Stimulated activated CD8-positive, alpha-beta memory T cell treated with anti-CD3 and anti-CD28 coated beads, Interleukin-15, amount 100 ng/mL, for 4 hours (primary cell): Measurements from ENCODE around the gene KRTAP4-9.
"Not testable (repeated sequence)": the region's sequence is repeated elsewhere in the genome, so short reads cannot be mapped to it uniquely, and the experiment has no call there.

Experiments used
- DNase-seq, 2 donors: peaks; one replicate each; pipeline ENCODE4 v3.0.0-alpha.2; 2020; ENCODE audit warnings: low read depth in 2 of 2

KRTAP4-9 gene

GRCh38 chr17:41105347-41105746, at the start of gene KRTAP4-9:
KRTAP4-9 (plus strand) TSS chr17:41105389; CDS start chr17:41105389, 0 bp downstream.
- not testable (repeated sequence) for DNase-seq

GRCh38 chr17:41057547-41057946, 47.6 kb upstream of the KRTAP4-9 start:
- DNase-seq: no peak

- DNase-seq: no peak
Observed at GRCh38 chr17:41058741-41059140, 46.4 kb upstream of the KRTAP4-9 start.

GRCh38 chr17:41059276-41060051, 45.7 kb upstream of the KRTAP4-9 start:
- DNase-seq: not testable (repeated sequence)

- no peak for DNase-seq
Observed at GRCh38 chr17:41060052-41060604, 45.1 kb upstream of the KRTAP4-9 start, which contains the start of gene KRTAP2-3. KRTAP2-3 (minus strand) TSS chr17:41060114; CDS start chr17:41060050, 64 bp downstream.

GRCh38 chr17:41061964-41062363, 43.2 kb upstream of the KRTAP4-9 start:
- no peak for DNase-seq

- no peak for DNase-seq
Observed at GRCh38 chr17:41063449-41063848, 41.7 kb upstream of the KRTAP4-9 start.

- DNase-seq: no peak
Observed at GRCh38 chr17:41064301-41064700, 40.9 kb upstream of the KRTAP4-9 start.

GRCh38 chr17:41065016-41065689, 40.0 kb upstream of the KRTAP4-9 start:
- DNase-seq: not testable (repeated sequence)

GRCh38 chr17:41065829-41066624, 39.2 kb upstream of the KRTAP4-9 start, which contains the start of gene KRTAP2-4:
KRTAP2-4 (minus strand) TSS chr17:41065879; CDS start chr17:41065845, 34 bp downstream.
- DNase-seq: no peak

GRCh38 chr17:41067281-41067680, 37.9 kb upstream of the KRTAP4-9 start:
- DNase-seq: no peak

GRCh38 chr17:41069031-41069430, 36.2 kb upstream of the KRTAP4-9 start:
- no peak for DNase-seq

GRCh38 chr17:41071606-41072360, 33.4 kb upstream of the KRTAP4-9 start:
- no peak for DNase-seq

- DNase-seq: no peak
Observed at GRCh38 chr17:41073676-41074075, 31.5 kb upstream of the KRTAP4-9 start.

- no peak for DNase-seq
Observed at GRCh38 chr17:41076788-41077187, 28.4 kb upstream of the KRTAP4-9 start.

- DNase-seq: no peak
Observed at GRCh38 chr17:41082626-41083025, 22.6 kb upstream of the KRTAP4-9 start.

GRCh38 chr17:41083427-41083826, 21.8 kb upstream of the KRTAP4-9 start:
- not testable (repeated sequence) for DNase-seq

- DNase-seq: not testable (repeated sequence)
Observed at GRCh38 chr17:41084100-41084856, 20.9 kb upstream of the KRTAP4-9 start, which contains the start of gene KRTAP4-7. KRTAP4-7 (plus strand) TSS chr17:41084150; CDS start chr17:41084207, 57 bp downstream.

GRCh38 chr17:41088760-41089352, 16.3 kb upstream of the KRTAP4-9 start:
- DNase-seq: not testable (repeated sequence)

- no peak for DNase-seq
Observed at GRCh38 chr17:41096055-41096454, 9.1 kb upstream of the KRTAP4-9 start.
